Thyroid gland (tissue), 4 donors: Measurements from ENCODE around the gene B3GAT1. TPM values are rescaled to one million over a fixed set of nuclear protein-coding genes. Genes with fewer than 3 reads are reported as not detected.

Experiments
- DNase-seq, 2 donors: peaks; one replicate each; pipeline ENCODE4 v3.0.0-alpha.2; 2019
- H3K27ac ChIP-seq, 3 donors: fragments of 200-600 bp; sonication (generic); 1 replicate in 2 of 3; 2 replicates in 1 of 3; pipeline ENCODE4 v1.5.1; 2016 to 2019; ENCODE audit warnings: mild to moderate bottlenecking in 1 of 3, moderate library complexity in 1 of 3
- H3K27me3 ChIP-seq: fragments of 200-600 bp; sonication (generic); one replicate; pipeline ENCODE4 v1.5.1; 2019
- H3K36me3 ChIP-seq, 2 donors: fragments of 200-600 bp; sonication (generic); one replicate each; pipeline ENCODE4 v1.5.1; 2016 to 2019
- H3K4me1 ChIP-seq, 2 donors: fragments of 200-600 bp; sonication (generic); one replicate each; pipeline ENCODE4 v1.5.1; 2017 to 2019
- H3K4me3 ChIP-seq, 3 donors: fragments of 200-600 bp; sonication (generic); replicated peaks in 1 of 3; 1 replicate in 2 of 3; 2 replicates in 1 of 3; pipeline ENCODE4 v1.5.1; 2016; ENCODE audit warnings: mild to moderate bottlenecking in 1 of 3
- H3K9me3 ChIP-seq: fragments of 200-600 bp; sonication (generic); one replicate; pipeline ENCODE4 v1.5.1; 2017
- POLR2A ChIP-seq, 2 donors: fragments of 450-650 bp; IDR thresholded peaks; one replicate each; pipeline ENCODE4 v1.6.1; 2017; ENCODE audit warnings: antibody characterized with exemption in 2 of 2, mild to moderate bottlenecking in 2 of 2, moderate library complexity in 1 of 2
- WGBS, 2 donors: methylation state at CpG; one replicate each; pipeline ENCODE4 v1.1.5; 2017; 5-methylcytosine and 5-hydroxymethylcytosine counted together
- intact Hi-C: fragments of 100-400 bp; cut with DNase I; formaldehyde crosslinking; loops from one replicate; pipeline ENCODE4 v1.15.1; 2023
- total RNA-seq, 4 donors: library from RNA; depleted of rRNA; stranded (reverse); fragments of >200 nt; gene quantifications; one replicate each; pipeline ENCODE4 v1.2.3, GENCODE V29; 2016
- TF ChIP-seq, protein P1 (sequence below), 6 experiments: fragments of 200-600 bp in 3 of 6; fragments of 450-650 bp in 3 of 6; sonication (generic) in 3 of 6; IDR thresholded peaks; one replicate each; pipeline ENCODE4 v1.5.1; 2016 to 2019; ENCODE audit warnings: antibody characterized with exemption in 6 of 6, mild to moderate bottlenecking in 2 of 6, inconsistent platforms in 1 of 6, moderate library complexity in 1 of 6

Gene B3GAT1
- total RNA-seq, 4 donors from 2014 or later = 4.0 to 6.7 (median 5.7) TPM

DNA sequence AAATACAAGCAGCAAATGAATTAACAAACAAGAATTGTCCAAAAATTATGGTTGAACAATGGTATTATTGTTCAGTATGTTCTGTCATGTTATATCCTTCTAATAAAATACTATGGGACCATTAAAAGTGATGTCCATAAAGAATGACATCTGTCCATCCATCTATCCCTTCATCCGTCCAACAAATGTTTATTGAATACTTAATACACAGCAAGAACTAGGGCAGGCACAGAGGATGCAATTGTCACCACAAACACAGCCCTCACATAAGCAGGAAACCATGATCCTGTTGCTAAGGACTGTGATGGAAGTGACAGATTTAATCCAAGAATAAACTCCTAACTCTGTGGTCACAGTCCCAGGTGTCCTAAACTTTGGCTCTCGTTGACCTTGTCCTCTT, 20.7 kb upstream of the B3GAT1 start:
- H3K4me1 ChIP-seq = no peaks in the 10 kb centered on the region
- no peak for DNase-seq
- no peak overlapping the region for H3K27ac ChIP-seq
- no peak overlapping the region for H3K4me3 ChIP-seq
- no peaks in the 10 kb centered on the region for H3K36me3 ChIP-seq
- WGBS, 2 donors = 30 to 32% methylated on average over 2 of the region's 2 CpGs
- no peaks in the 10 kb centered on the region for H3K27me3 ChIP-seq
- intact Hi-C loops = no loop called here
- TF ChIP-seq POLR2A (IDR thresholded peaks at IDR 0.05) = no peak
- TF ChIP-seq, protein P1, sequence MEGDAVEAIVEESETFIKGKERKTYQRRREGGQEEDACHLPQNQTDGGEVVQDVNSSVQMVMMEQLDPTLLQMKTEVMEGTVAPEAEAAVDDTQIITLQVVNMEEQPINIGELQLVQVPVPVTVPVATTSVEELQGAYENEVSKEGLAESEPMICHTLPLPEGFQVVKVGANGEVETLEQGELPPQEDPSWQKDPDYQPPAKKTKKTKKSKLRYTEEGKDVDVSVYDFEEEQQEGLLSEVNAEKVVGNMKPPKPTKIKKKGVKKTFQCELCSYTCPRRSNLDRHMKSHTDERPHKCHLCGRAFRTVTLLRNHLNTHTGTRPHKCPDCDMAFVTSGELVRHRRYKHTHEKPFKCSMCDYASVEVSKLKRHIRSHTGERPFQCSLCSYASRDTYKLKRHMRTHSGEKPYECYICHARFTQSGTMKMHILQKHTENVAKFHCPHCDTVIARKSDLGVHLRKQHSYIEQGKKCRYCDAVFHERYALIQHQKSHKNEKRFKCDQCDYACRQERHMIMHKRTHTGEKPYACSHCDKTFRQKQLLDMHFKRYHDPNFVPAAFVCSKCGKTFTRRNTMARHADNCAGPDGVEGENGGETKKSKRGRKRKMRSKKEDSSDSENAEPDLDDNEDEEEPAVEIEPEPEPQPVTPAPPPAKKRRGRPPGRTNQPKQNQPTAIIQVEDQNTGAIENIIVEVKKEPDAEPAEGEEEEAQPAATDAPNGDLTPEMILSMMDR (IDR thresholded peaks at IDR 0.05) = no peak
- H3K9me3 ChIP-seq = no peaks in the 10 kb centered on the region

- H3K36me3 ChIP-seq = no peaks in the 10 kb centered on the region
- H3K4me3 ChIP-seq = no peak overlapping the region
- no peaks in the 10 kb centered on the region for H3K9me3 ChIP-seq
- H3K27me3 ChIP-seq = no peaks in the 10 kb centered on the region
- intact Hi-C loops = no loop called here
- H3K4me1 ChIP-seq = peaks cover 0 to 4% of the 10 kb centered on the region in 2 donors
- WGBS, 2 donors = 79 to 83% methylated on average over 10 of the region's 10 CpGs
- no peak for DNase-seq
- TF ChIP-seq, protein P1 (IDR thresholded peaks at IDR 0.05) = no peak
- no peak overlapping the region for H3K27ac ChIP-seq
Observed at GRCh38 chr11:134429106-134429505, 17.1 kb upstream of the B3GAT1 start.

DNA sequence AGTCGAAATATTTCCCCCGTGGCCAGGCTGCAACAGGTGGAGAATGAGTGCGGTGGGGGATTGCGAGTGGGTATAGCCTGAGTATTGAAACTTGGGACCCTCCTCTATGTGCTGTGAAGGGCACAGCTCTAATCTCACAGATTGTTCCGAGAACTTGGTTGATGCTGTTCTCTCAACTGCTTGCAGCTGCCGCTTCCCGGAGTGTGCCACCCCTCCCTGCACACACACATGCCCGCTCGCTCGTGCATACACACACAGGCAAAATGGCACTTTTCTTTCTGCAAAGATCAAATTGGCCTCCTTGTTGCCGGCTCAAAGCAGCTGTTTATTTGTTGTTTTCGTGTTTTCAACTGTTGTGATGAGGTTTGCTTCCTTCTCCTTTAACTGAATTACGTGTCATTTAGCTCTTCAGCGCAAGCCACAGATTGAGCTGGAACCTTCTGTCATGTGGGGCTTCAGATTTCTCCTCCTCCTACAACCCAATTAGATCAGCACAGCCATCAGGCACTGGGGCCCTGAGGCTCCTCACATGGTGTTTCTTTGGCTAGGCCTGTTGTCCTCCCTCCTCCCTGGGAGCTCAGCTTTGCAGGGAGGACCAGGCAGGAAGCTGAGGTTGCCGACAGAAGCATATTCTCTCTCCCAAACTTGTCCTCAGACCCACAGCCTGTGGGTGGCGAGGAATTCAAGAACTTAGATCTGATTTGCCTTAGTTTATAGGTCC, 13.9 kb upstream of the B3GAT1 start:
- Histone ChIP-seq H3K27ac (no peak overlapping the region), H3K4me1 (peaks cover 0 to 4% of the 10 kb centered on the region in 2 donors), H3K9me3 (no peaks in the 10 kb centered on the region), H3K27me3 (no peaks in the 10 kb centered on the region), H3K4me3 (no peak overlapping the region), H3K36me3 (no peaks in the 10 kb centered on the region)
- no peak for DNase-seq
- TF ChIP-seq POLR2A (IDR thresholded peaks at IDR 0.05) = no peak
- TF ChIP-seq, protein P1 (IDR thresholded peaks at IDR 0.05) = no peak
- intact Hi-C loops = no loop called here
- 73 to 76% methylated on average over 16 of the region's 16 CpGs for WGBS, 2 donors

DNA sequence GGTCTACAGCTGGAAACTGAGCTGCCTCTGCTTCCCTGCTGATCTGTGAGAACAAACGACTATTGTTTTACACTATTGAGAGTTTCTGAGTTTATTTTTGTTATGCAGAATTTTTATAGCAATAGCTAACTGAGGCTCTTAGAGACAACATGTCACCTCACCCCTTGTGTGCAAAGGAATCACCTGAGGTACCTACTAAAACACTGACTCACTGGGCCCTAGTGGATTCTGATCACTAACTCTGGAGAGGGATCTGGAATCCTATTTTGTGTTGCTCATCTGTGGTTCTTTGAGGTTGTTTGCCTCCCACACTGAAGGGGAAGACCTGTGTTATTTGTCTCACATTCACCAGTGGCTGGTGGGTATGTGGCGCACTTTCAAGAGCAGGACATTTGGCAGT, 13.4 kb upstream of the B3GAT1 start:
- TF ChIP-seq POLR2A (IDR thresholded peaks at IDR 0.05) = no peak
- TF ChIP-seq, protein P1 (IDR thresholded peaks at IDR 0.05) = no peak
- Histone ChIP-seq H3K27me3 (no peaks in the 10 kb centered on the region), H3K36me3 (no peaks in the 10 kb centered on the region), H3K27ac (no peak overlapping the region), H3K4me3 (no peak overlapping the region), H3K9me3 (no peaks in the 10 kb centered on the region), H3K4me1 (peaks cover 0 to 4% of the 10 kb centered on the region in 2 donors)
- intact Hi-C loops = no loop called here
- no peak for DNase-seq
- 70 to 73% methylated on average over 2 of the region's 2 CpGs for WGBS, 2 donors

DNA sequence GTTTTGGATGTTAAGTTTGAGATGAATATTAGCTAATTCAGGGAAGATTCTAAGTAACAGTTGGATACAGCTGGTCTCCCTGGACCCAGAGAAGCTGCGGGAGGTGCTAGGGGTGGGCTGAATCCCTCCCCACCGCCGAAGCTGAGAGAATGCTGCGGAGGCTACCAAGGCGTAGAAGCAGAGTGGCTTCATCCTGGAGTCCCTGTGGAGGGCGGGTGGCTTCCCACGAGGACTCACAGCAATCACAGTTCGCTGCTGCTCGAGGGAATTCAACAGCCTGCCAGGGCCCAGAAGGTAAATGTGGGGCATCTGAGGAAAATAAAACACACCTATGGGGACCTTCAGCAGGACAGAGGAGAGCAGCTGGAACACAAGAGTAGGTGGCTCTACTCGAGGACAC, 11.1 kb upstream of the B3GAT1 start:
- TF ChIP-seq POLR2A (IDR thresholded peaks at IDR 0.05) = no peak
- TF ChIP-seq, protein P1 (IDR thresholded peaks at IDR 0.05) = no peak
- DNase-seq = no peak
- Histone ChIP-seq H3K9me3 (no peaks in the 10 kb centered on the region), H3K36me3 (no peaks in the 10 kb centered on the region), H3K27me3 (no peaks in the 10 kb centered on the region), H3K4me3 (no peak overlapping the region), H3K27ac (no peak overlapping the region), H3K4me1 (peaks cover 0 to 4% of the 10 kb centered on the region in 2 donors)
- intact Hi-C loops = no loop called here
- WGBS, 2 donors = 86 to 88% methylated on average over 10 of the region's 10 CpGs
